CD4-positive, alpha-beta T cell treated with Interleukin-17A for 4 hours (primary cell): Measurements from ENCODE around the gene GRIK4.

ENCODE experiments used
- DNase-seq: peaks from one replicate; pipeline ENCODE4 v3.0.0-alpha.2; 2020; ENCODE audit warnings: mixed read lengths

The GRIK4 gene

DNA sequence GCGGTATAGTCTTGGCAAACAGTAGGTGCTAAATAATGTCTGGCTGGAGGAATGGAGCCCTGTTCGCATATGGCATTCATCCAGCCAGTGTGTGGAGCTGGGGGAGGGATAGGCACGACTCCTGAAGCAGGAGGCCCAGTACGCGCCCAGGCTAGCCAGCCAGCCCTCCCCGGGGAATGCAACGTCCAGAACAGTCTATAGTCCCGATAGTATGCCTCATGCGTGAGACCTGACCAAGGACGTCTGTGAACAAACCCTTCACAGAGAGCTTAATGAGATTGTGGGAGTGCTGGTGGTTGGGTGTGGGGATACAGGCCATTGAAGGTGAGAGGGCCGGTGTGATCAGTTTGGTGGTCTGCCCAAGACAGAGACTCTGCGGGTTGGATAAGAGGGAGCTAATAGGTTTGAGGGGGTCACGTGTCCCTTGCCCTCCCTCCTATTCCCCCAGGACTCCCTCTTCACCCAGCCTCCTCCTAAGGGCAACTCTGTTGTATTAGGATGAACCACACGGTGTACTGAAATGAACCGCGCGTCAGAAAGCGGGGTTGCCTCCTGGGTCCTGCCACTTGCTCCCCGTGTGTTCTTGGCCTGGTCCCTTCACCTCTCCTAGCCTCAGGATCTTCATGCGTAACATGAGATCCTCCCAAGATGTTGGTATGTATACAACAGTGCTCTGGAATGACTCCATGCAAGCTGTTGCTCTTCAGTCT lies 987 bp upstream of the GRIK4 start:
- no peak for DNase-seq

DNA sequence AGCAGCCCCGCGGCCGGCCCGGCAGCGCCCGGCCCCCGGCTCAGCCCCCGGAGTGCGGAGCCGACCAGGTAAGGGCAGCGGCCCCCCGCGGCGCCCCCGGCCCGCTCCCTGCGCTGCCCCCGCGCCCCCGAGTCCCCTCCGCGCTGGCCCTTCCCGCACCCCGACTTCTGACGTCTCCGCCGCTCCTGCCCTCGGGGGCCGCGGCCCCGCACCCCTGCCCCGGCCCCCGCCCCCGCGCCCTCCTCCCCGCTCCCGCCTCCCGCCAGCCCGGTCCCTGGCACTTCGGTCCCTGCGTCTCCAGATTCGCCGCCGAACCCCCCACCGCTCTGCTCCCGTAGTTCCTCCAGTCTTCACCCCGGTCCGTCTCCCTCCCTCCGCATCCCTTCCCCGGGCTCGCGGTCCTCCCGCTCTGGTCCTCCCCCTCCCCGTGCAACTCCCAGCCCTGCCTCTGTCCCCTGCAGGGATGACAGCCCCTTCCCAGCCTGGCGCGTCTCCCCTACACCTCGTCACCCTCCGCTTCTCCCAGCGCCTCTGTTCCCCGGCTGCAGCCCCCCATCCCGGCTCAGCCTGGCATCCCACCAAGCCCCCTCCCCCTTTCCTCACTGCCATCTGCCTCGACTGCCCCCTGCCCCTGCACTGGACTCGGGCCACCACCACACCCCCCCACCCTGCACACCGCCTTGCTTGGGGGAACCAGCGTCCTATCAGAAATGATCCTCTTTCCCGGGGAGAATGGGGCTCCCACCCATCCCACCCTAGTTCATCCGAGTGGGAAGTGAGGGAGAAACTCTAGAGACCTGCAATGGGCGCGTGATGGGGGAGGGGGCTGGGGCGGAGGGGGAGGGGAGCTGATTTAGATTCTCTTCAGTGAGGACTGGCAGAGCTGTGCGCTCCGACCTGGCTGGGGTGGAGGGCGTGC lies 531 bp downstream of the GRIK4 start:
- DNase-seq: no peak

DNA sequence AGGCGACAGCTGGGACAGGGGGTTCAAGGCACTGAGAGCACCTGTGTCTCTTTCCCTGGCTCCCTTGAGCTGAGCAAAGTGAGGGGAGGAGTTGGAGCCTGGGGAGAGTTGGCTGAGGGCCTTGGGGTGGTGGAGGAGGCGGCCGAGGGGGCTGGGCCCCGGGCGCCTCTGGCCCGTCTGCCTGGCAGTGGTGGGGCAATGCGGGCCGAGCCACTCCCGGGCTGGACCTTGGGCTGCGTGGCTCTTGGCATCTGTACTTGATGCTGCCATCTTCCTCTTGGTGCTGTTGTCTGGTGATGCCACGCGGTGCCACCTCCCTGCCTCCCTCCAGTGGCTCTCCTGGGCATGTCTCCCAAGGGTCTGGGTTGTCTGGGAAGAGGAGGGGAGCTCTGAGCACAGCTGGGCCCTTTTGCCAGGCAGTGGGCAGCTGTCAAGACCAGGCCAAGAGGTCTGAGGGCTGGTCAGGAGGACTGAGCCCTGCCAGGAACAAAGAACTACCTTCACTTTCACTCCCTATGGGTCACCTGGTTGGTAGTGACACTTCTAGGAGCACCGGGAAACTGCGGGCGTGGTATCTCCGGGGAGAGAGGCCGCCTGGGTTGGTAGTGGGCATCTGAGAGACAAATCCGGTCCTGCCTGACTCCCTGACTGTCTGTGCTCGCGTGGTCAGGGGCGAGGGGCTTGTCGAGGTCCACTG lies 1.3 kb downstream of the GRIK4 start:
- DNase-seq: no peak

DNA sequence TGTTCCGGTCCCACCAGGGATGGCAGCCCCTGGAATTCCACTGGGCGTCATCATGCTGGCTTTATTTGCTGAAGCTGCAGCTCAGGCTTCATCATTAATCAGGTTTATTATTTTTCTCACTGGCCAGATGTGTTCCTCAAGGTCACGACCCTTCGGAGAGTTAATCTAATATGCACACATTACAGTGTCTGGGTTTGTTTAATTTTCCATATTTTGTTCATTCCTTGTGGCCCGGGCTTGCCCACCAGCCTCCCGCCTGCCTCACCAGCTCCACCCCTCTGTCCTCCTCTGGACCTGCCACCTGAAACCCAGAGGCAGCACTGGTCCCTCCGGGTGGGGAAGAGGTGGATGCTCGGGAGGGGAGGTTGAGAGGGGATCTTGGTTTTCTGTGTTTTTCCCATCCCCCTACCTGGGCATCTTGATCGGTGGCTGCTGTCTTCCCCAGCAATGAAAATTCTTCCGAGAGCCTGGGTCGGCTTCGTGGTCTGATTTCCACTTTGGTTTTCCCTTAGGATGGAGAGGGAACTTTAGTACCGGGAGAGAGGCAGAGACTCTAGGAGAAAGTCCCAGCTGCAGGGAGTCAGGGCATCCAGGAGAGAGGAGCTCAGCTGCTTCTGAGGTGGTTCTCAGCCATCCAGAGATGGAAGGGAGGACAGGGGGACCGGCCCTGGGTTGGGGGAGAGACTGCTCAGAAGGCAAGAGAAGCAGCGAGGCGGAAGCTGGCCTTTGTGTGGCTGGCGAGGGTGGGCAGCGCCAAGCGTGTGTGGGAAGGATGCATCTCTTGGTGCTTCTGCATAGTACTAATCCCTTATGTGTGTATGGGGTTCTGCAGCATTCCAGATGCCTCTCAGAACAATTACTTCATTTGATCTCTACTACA lies 2.1 kb downstream of the GRIK4 start:
- DNase-seq: no peak

DNA sequence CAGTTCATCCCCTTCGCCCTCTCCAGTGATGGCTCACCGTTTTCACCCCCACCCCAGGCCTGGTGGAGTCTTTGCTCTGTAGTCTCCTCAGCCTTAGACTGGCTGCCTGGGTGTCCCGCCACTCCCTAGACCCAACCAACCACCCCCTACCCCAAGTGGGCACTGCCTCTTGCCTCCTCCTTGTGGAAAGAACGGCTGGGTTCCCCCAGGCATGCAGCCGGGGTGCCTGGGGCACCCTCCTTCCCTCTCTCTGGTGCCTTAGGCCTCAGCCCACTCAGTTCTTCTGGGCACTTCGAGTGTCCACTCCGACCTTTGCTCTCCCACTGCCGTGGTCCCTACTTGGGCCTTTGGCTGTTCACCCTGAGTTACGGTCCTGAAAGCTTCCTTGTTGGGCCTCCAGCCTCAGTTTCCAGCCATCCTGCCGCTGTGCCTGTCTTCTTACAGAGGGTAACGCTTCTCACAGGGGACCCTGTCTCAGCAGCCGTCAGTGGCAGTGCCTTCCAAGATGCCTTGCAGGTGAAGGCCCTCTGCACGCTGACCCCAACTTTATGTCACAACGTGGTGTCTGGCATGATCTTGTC lies 3.1 kb downstream of the GRIK4 start:
- DNase-seq: no peak

DNA sequence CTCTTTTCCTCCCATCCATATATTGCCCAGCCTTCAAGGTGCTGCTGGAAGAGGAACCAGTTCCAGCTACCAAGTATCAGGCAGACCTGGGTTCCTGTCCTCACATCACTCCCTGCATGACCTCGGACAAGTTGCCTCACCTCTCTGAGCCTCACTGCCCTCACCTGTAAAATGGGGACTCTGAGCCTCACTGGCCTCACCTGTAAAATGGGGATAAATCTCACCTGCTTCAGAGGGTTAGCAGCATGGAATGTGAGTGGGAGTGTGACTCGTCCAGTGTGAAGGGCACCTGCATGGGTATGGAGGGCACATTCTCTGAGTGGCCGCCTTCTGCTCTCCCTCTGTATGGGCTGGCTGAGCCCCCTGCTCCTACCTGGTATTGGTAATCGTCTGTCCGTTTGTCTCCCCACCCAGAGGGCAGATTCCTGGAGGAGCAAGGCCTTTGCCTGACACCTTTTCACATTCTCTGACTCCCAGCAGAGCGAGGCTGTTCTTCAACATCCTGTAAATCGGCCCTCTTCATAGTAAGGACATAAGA lies 3.7 kb downstream of the GRIK4 start:
- DNase-seq: no peak

DNA sequence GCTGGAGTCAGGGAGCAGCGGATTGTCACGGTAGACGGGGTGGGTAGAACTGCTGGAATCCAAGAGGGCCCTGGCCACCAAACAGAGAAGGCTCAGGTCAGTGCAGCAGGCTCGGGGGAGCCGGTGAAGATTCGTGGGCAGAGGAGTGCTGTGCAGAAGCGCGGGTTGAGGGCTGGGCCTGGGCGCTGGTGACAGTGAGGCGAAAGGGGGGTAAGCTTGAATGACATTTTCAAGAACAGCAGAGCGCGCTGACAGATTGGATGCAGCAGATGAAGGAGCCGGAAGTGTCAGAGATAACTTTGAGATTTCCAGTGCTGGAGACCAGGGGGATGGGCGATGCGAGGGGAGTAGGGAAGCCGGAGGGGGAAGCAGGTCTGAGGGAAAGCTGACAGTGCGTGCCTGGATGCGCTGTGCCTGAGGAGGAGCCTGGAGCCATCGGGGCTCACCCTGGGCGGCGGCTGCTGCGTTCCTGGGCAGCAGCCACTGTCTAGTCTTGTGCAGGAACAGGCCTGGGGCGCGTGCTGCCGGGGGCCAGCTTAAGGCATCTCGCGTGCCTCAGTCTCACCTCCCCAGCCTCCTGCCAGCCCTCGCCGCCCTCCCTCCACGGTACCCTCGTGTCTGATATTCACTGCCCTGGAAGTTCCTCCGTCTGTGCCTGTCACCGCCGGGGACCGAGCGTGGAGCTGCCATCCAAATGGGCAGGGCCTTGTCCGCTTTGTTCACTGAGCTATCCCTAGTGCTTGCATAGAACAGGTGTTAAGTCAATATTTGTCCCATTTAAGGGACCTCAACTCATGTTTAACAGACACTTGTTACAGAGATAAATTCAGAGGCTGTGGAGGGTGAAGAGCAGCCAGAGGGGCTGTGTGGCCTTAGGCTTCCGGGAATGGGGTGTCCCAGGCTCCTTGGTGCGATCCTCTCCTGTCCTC lies 5.2 kb downstream of the GRIK4 start:
- no peak for DNase-seq

DNA sequence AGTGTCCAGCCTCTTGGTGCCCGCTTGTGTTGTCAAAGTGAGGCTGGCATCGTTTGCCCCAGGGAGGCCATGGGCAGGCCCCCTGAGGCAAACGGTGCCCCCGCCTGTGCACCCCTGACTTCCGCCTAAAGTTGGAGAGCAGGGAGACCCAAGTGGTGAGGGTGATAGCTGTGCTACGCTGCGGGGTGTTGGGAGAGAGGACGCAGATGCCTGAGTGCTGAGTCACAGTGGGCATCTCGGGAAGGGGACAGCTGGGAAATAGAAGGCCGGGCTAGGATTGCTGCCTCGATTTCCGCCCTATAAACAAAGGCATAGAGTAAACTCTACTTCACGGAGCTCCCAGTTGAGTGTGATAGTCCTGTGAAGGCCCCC lies 5.8 kb downstream of the GRIK4 start:
- no peak for DNase-seq

DNA sequence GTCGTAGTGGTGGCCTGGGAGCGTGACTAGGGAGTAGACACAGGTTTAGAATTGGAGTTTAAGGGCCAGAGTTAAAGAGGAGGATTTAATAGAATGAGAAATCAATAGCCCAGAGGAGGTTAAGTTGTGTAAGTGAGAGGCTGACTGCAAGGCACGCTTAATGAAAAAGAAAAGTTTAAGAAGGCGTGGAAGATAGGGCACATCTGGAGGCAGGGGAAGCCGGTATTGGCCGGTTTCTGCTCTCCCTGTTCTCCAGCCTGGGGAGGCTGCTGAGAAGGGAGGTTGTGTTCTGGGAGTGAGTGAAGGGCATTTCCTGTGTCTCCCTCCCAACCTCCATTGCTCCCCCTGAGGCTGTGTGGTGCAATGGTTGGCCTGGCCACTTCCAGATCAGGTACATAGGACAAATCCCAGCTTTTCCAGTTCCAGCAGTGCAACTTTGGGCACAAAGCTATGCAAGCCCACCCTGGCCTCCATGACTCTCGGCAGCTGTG lies 6.3 kb downstream of the GRIK4 start:
- no peak for DNase-seq

DNA sequence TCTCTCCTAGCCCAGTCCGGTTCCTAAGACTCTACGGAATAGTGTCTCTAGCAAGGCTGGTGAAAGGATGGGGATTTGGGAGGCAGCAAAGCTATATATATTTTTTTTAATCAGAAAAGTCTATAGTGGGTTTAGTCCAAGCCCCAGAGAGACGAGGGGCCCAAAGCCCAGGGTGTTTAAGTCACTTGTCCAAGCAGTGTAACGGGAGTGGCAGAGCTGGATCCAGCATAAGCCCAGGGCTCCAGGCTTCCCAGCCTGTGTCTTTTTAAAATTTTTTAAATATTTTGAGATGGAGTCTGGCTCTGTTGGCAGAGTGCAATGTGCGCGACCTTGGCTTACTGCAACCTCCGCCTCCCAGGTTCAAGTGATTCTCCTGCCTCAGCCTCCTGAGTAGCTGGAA lies 6.8 kb downstream of the GRIK4 start:
- DNase-seq: no peak

DNA sequence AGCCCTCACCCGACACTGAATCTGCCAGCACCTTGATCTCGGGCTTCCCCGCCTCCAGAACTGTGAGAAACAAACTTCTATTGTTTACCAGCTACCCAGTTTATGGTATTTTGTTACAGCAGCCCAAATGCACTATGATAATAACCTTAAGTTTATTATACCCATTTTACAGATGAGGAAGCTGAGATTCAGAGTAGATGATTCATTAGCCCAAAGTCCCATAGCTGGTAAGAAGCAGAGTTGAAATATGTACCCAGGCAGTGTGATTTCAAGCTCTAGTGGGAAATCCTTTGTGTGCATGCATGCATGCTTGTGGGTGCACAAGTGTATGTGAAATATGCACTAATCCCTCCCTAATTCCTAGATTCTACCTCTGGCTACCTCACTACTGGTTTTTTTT lies 7.9 kb downstream of the GRIK4 start:
- no peak for DNase-seq

DNA sequence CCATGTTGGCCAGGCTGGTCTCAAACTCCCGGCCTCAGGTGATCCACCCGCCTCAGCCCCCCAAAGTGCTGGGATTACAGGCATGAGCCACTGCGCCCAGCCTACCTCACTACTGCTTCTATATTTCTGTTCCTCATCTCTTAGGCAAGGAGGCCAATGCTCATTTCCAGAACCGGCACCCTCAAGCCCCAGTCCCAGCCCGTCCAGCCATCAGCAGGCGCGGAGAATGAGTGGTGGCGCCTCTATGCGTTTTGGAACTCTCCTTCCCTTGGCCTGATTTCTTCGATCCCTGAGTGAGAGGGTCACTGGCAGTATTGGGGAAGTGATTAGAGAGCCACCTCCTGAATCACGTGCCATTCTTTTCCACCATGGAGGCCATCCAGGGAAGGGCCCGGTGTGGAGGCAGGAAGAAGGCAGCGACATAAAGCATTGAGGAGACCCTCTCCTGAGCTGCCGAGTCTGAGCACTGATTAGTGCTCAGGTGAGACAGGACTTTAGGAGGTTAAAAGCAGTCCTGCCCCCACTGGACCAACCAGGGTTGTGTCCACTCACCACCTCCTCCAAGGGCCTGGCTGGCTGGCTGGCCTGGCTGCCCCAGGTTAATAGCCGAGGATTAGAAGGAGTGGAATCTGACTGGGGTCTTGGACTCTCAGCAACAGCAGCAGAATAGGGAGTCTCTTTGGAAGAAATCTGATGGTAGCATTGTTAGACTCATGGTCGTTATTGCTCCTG lies 8.7 kb downstream of the GRIK4 start:
- no peak for DNase-seq

DNA sequence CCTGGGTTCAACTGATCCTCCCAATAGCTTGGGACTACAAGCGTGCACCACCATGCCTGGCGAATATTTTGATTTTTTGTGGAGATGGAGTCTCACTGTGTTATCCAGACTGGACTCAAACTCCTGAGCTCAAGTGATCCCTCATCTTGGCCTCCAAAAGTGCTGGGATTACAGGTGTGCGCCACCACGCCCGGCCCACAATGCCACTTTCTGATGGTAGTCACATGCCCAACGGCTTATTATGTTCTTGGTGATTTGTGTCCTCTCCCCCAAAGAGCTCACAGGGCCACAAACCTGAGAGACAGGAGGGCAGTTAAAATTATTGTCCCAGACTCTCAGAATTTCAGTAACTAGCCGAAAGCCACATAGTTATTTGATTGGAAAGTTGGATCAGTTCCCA lies 9.6 kb downstream of the GRIK4 start:
- DNase-seq: no peak

DNA sequence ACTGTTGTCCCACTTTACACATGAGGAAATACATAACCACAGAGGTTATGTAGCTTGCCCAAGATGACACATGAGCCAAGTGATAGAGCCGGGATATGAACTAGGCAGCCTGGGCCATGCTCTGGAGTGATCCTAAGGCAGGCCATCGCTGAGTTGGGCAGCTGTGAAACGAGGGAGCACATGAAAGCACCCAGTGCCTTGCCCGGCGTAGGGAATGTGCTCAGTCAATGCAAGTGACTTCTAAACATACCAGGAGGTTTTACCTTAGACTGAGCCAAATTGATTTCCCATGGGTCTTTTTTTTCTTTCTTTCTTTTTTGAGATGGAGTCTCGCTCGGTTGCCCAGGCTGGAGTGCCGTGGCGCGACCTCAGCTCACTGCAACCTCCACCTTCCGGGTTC lies 10.5 kb downstream of the GRIK4 start:
- no peak for DNase-seq

DNA sequence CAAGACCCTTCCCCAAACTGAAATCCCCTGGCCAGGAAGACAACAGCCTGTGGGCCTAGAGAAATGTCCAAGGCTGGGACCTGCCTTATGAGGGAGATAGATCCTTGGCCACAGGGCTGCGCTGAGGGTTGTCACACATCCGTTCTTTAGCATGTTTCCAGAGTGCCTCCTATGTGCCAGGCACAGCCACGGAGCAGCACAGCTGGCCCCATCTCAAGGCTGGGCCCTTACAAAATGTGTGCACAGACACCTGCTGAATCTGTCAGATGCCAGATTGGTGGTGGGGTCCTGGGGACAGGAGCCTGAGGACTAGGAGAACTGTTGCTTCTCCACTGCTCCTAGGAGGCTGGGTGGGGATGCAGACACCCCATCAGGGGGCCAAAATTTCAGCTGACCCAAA lies 11.2 kb downstream of the GRIK4 start:
- no peak for DNase-seq

DNA sequence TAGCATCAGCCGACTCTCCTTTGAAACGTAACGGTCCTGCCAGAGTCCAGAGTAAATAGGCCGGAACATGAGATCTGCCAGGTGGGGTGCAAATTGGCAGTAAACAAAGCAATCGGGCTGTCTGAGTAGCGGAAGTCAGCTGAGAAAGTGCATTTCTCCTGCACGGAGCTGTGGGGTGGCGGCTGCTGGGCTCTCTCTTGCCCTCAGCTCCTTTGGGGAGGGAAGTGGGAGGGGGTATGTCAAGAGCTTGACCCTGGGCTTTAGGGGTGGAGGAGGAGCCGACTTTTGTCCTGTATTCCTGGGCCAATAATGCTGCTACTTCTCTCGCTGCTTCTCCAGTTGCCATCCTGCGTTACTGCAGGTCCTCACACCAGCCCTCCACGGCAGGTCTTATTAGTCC lies 11.6 kb downstream of the GRIK4 start:
- no peak for DNase-seq

DNA sequence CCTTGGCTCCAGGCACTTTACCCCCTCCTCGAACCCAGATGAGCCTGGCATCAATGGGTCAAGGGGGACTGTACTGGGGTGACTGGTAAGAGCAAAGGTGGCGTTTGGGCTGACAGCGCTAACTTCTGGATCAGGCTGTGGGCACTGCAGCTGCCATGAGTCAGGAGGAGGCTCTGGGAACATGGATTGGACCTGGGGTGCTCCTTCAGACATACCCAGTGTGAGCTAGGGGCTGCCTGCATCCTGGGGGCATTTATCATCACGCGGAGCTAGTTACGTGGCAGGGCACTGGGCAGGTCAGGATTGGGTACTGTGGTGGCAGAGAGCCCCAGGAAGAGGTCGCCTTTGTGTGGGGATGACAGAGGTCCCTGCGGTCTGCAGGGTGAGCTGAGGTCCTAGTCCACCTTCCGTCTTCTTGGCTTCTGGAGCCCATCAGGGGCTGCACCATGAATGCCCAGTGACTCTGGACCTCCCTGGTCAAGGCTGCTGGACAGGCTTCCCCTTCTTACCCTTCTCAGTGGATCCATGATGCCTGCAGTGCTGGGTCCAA lies 13.1 kb downstream of the GRIK4 start:
- no peak for DNase-seq

DNA sequence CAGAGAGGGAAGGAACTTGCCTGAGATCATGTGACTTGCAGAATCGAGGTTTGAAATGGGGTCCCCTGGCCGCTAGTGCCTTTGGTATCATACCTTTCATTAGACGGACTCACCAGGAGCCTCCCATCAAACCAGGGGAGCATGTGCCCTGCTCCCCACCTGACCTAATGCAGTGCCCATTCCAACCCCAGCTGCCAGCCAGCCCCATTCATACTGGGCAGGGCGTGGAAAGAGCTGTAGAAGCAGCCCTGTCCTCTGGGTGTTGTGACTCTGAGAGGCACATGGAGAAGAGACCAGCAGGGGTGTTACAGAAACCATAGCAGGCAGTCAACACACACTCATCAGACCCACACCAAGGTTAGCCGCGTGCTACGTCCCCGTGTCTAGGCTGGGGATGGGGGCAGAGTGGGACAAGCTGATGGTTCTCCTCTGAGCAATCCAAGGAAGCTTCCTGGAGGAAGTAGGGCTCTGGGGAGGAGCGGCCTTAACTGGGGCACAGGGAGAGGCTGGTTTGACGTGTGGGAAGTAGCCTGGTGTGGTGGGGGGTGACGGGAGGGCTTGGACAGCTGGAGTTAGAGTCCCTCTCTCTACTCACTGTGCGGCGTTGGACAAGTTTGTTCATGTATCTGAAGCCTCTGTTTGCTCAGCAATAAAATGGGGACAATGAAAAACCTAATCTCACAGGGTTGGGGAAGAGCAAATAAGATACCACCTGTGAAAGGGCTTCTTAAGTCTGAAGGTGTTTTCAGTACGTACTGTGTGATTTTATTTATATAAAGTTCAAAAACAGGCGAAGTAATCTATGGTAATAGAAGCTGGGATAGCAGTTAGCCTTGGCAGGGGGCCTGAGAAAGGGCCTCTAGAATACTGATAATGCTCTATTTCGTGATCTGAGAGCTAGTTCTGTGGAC lies 14.0 kb downstream of the GRIK4 start:
- DNase-seq: no peak

DNA sequence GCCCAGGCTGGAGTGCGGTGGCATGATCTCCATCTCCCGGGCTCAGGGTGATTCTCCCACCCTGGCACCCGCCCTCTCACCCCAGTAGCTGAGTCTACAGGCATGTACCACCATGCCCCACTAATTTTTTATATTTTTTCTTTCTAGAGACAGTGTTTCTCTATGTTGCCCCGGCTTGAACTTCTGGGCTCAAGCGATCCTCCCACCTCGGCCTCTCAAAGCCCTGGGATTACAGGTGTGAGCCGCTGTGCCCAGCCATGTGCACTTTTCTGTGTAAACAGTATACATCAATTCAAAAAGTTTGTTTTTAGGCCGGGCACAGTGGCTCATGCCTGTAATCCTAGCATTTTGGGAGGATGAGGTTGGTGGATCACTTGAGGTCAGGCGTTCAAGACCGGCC lies 14.7 kb downstream of the GRIK4 start:
- no peak for DNase-seq
